NCI-H2227 (cell line): ENCODE results near the gene RAP1GAP.
A peak's percentile ranks its signal among the peaks of the same experiment; 100 is the strongest.

Source experiments
- DNase-seq: peaks from one replicate; lab custom pipeline; 2025; ENCODE audit not compliant: unreplicated experiment; lab: John Stamatoyannopoulos, UW

The RAP1GAP gene

GRCh38 chr1:21669258-21670058 lies at the start of gene RAP1GAP:
RAP1GAP (minus strand) TSS chr1:21669357; CDS start chr1:21620032, 49,325 bp downstream.
- DNase-seq, result peak; percentile 77

- DNase-seq, result no peak
Measured at GRCh38 chr1:21716169-21716568, 47.0 kb upstream of the RAP1GAP start.

GRCh38 chr1:21707891-21708290 lies 38.7 kb upstream of the RAP1GAP start:
- no peak for DNase-seq

- no peak for DNase-seq
Measured at GRCh38 chr1:21707086-21707840, 38.1 kb upstream of the RAP1GAP start.

- DNase-seq, result no peak
Measured at GRCh38 chr1:21706151-21706835, 37.1 kb upstream of the RAP1GAP start.

- DNase-seq, result no peak
Measured at GRCh38 chr1:21705303-21705980, 36.3 kb upstream of the RAP1GAP start.

- no peak for DNase-seq
Measured at GRCh38 chr1:21704145-21704544, 35.0 kb upstream of the RAP1GAP start.

- peak; percentile 58 for DNase-seq
Measured at GRCh38 chr1:21703318-21703963, 34.3 kb upstream of the RAP1GAP start.

- no peak for DNase-seq
Measured at GRCh38 chr1:21702780-21703179, 33.6 kb upstream of the RAP1GAP start.

- no peak for DNase-seq
Measured at GRCh38 chr1:21701401-21701800, 32.2 kb upstream of the RAP1GAP start.

- DNase-seq, result no peak
Measured at GRCh38 chr1:21700094-21700493, 30.9 kb upstream of the RAP1GAP start.

GRCh38 chr1:21696931-21697330 lies 27.8 kb upstream of the RAP1GAP start:
- no peak for DNase-seq

GRCh38 chr1:21693732-21694131 lies 24.6 kb upstream of the RAP1GAP start:
- DNase-seq, result no peak

- DNase-seq, result no peak
Measured at GRCh38 chr1:21691739-21692138, 22.6 kb upstream of the RAP1GAP start.

- DNase-seq, result no peak
Measured at GRCh38 chr1:21689661-21690372, 20.7 kb upstream of the RAP1GAP start.

GRCh38 chr1:21687081-21687529 lies 17.9 kb upstream of the RAP1GAP start:
- DNase-seq, result no peak

GRCh38 chr1:21685946-21686678 lies 17.0 kb upstream of the RAP1GAP start:
- DNase-seq, result no peak

GRCh38 chr1:21681426-21681825 lies 12.3 kb upstream of the RAP1GAP start:
- DNase-seq, result no peak

GRCh38 chr1:21680918-21681317 lies 11.8 kb upstream of the RAP1GAP start:
- DNase-seq, result no peak
